ENCODE results near the gene ACVR1. TPM values are rescaled to one million over a fixed set of nuclear protein-coding genes. Genes with fewer than 3 reads are reported as not detected.

The ACVR1 gene
- total and polyA plus RNA-seq, 2 donors (not counting 3 experiments of a cell fraction or from before 2014, with no cell fraction given), result 24.8 to 33.6 TPM

DNA sequence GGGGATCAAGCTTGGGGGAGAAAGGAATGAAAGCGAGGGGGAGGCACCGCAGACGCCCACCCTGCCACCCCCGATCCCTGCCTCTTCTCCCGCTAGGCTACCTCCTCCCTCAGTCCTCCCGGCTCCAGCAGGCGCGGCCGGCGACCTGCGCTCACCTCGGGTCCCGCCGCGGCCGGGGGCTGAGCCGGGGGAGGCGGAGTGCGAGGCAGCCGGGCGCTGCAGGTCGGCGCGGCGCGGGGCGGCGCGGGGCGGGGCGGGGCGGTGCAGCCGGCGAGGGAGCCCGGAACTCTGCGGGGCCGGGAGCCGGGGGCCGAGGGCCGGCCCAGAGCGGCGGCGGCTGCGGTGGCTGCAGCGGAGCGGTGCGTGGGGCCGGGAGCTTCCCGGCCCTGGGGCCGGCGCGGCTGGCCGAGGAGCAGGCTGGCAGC lies 477 bp downstream of the ACVR1 start:
- Histone ChIP-seq H3K36me3 (ENCODE audit: control insufficient read depth in 2 of 2, extremely low read depth in 1 of 2, insufficient read depth in 2 of 2, low read length in 2 of 2) (no peaks in the 10 kb centered on the region), H3K9me1 (replicated peaks; ENCODE audit: control insufficient read depth, extremely low read depth, insufficient read depth, low read length) (no peaks in the 10 kb centered on the region), H2AFZ (ENCODE audit: low read depth, low read length) (peak overlapping the region; percentile 84), H3K9ac (replicated peaks; ENCODE audit: extremely low read depth, insufficient read depth, low read length) (peak overlapping the region; percentile 59), H4K20me1 (replicated peaks; ENCODE audit: control insufficient read depth, extremely low read depth, insufficient read depth, low read length) (peaks cover 3% of the 10 kb centered on the region), H3K4me1 (ENCODE audit: control insufficient read depth, extremely low read depth, insufficient read depth, low read length) (peaks cover 14% of the 10 kb centered on the region), H3K4me3 (replicated peaks in 1 of 3; ENCODE audit: insufficient read depth in 1 of 3, low read depth in 1 of 3, low read length in 3 of 3) (peak overlapping the region; percentile 64 to 95 (median 79)), H3K4me2 (ENCODE audit: insufficient read depth, low read length) (no peak overlapping the region), H3K27ac (ENCODE audit: insufficient read depth, low read depth, low read length) (peak overlapping the region; percentile 52), H3K9me3 (replicated peaks; ENCODE audit: control insufficient read depth, insufficient read depth, low read length) (no peaks in the 10 kb centered on the region), H3K27me3 (ENCODE audit: control insufficient read depth in 2 of 2, insufficient read depth in 2 of 2, low read length in 2 of 2) (no peaks in the 10 kb centered on the region), H3K79me2 (ENCODE audit: control insufficient read depth, insufficient read depth, low read length) (peaks cover 46% of the 10 kb centered on the region)
- DNase-seq (ENCODE audit: low read depth, low spot score) (peak; percentile 43), FAIRE-seq (no peak)
- dilution Hi-C loops (cut with MboI; ENCODE audit: extremely low pct_ligation_motif_present, low sequenced_read_pairs), result no loop called here
- TF ChIP-seq MYC (IDR thresholded peaks at IDR 0.05; ENCODE audit: low read depth, low read length), result no peak
- no peak for TF ChIP-seq EZH2 (IDR thresholded peaks at IDR 0.05; ENCODE audit: borderline replicate concordance, low read depth, low read length, severe bottlenecking)
- no peak for TF ChIP-seq POLR2AphosphoS5 (IDR thresholded peaks at IDR 0.05; ENCODE audit: insufficient read depth, low read depth, low read length)
- no peak for TF ChIP-seq CTCF (IDR thresholded peaks at IDR 0.05; ENCODE audit: extremely low read depth in 1 of 2, insufficient read depth in 1 of 2, low read depth in 1 of 2, low read length in 2 of 2)
- TF ChIP-seq POLR2A (IDR thresholded peaks at IDR 0.05; ENCODE audit: low read depth, low read length), result no peak
- no peak for TF ChIP-seq GATA2 (IDR thresholded peaks at IDR 0.05; ENCODE audit: insufficient read depth, insufficient read length, low read depth, low read length)
- TF ChIP-seq JUN (IDR thresholded peaks at IDR 0.05; ENCODE audit: borderline replicate concordance, insufficient read depth, insufficient read length, low read depth), result no peak
- no peak for TF ChIP-seq FOS (IDR thresholded peaks at IDR 0.05; ENCODE audit: borderline replicate concordance, insufficient read depth, low read length)
- TF ChIP-seq, protein P1, sequence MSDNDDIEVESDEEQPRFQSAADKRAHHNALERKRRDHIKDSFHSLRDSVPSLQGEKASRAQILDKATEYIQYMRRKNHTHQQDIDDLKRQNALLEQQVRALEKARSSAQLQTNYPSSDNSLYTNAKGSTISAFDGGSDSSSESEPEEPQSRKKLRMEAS (IDR thresholded peaks at IDR 0.05; ENCODE audit: insufficient read depth, insufficient read length), result no peak
- no TSS peak for BruUV-seq (replicated peaks)
- ChIA-PET CTCF (interaction anchor here (0.5 to 2.6 kb wide), 24 partner anchors 9 to 149 kb away, joined by 3 to 18 read pairs (median 4); no protein-coding TSS in a partner anchor), POLR2A (interaction anchor here (0.7 to 1.7 kb wide), 3 partner anchors 9 to 40 kb away, joined by 4 to 10 read pairs (median 7); no protein-coding TSS in a partner anchor)
- intact Hi-C loops (cut with micrococcal nuclease), result loop anchor here (1.0 kb wide), 6 partner anchors 19 to 246 kb away; no protein-coding TSS in a partner anchor

All from endothelial cell of umbilical vein (primary cell).